Parathyroid adenoma (tissue), 2 donors: ENCODE results near the gene RGS16.

ENCODE experiments used
- H2AFZ ChIP-seq: fragments of 300-600 bp; sonication (generic); one replicate; pipeline ENCODE4 v1.7.0; 2017; ENCODE audit warnings: antibody characterized with exemption, mild to moderate bottlenecking
- H3K27ac ChIP-seq: fragments of 300-600 bp; sonication (generic); one replicate; pipeline ENCODE4 v1.7.0; 2017
- H3K27me3 ChIP-seq: fragments of 300-600 bp; sonication (generic); one replicate; pipeline ENCODE4 v1.7.0; 2017; ENCODE audit warnings: low read length; ENCODE audit not compliant: control insufficient read depth, insufficient read depth
- H3K36me3 ChIP-seq: fragments of 300-600 bp; sonication (generic); one replicate; pipeline ENCODE4 v1.7.0; 2017; ENCODE audit warnings: low read length; ENCODE audit not compliant: control insufficient read depth, insufficient read depth
- H3K4me1 ChIP-seq: fragments of 300-600 bp; sonication (generic); one replicate; pipeline ENCODE4 v1.7.0; 2017; ENCODE audit warnings: control low read depth
- H3K4me2 ChIP-seq: fragments of 300-600 bp; sonication (generic); one replicate; pipeline ENCODE4 v1.7.0; 2017; ENCODE audit warnings: low read length
- H3K4me3 ChIP-seq: fragments of 300-600 bp; sonication (generic); one replicate; pipeline ENCODE4 v1.7.0; 2017; ENCODE audit warnings: low read depth, low read length
- H3K79me2 ChIP-seq: fragments of 300-600 bp; sonication (generic); one replicate; pipeline ENCODE4 v1.7.0; 2017; ENCODE audit warnings: control low read depth
- H3K9ac ChIP-seq: fragments of 300-600 bp; sonication (generic); one replicate; pipeline ENCODE4 v1.7.0; 2017; ENCODE audit warnings: mild to moderate bottlenecking
- H3K9me3 ChIP-seq: fragments of 300-600 bp; sonication (generic); one replicate; pipeline ENCODE4 v1.7.0; 2017; ENCODE audit warnings: low read length; ENCODE audit not compliant: control insufficient read depth
- CTCF ChIP-seq: fragments of 300-600 bp; sonication (generic); IDR thresholded peaks from one replicate; pipeline ENCODE4 v1.7.0; 2017; ENCODE audit warnings: antibody characterized with exemption, mild to moderate bottlenecking
- donor health status: primary hyperparathyroidism.

RGS16 gene

GRCh38 chr1:182650678-182651338, 46.6 kb upstream of the RGS16 start:
- H3K79me2 ChIP-seq: no peaks in the 10 kb centered on the region
- no peak overlapping the region for H3K4me2 ChIP-seq
- H3K36me3 ChIP-seq: no peaks in the 10 kb centered on the region
- no peak overlapping the region for H3K27ac ChIP-seq
- H3K9me3 ChIP-seq: no peaks in the 10 kb centered on the region
- H2AFZ ChIP-seq: no peak overlapping the region
- no peaks in the 10 kb centered on the region for H3K4me1 ChIP-seq
- H3K27me3 ChIP-seq: no peaks in the 10 kb centered on the region
- no peak for TF ChIP-seq CTCF
- no peak overlapping the region for H3K9ac ChIP-seq
- H3K4me3 ChIP-seq: no peak overlapping the region

GRCh38 chr1:182649041-182649440, 44.9 kb upstream of the RGS16 start:
- no peaks in the 10 kb centered on the region for H3K4me1 ChIP-seq
- no peaks in the 10 kb centered on the region for H3K27me3 ChIP-seq
- H3K4me3 ChIP-seq: no peak overlapping the region
- TF ChIP-seq CTCF: no peak
- H3K9ac ChIP-seq: no peak overlapping the region
- no peaks in the 10 kb centered on the region for H3K79me2 ChIP-seq
- no peak overlapping the region for H3K4me2 ChIP-seq
- H2AFZ ChIP-seq: no peak overlapping the region
- no peaks in the 10 kb centered on the region for H3K9me3 ChIP-seq
- no peak overlapping the region for H3K27ac ChIP-seq
- H3K36me3 ChIP-seq: no peaks in the 10 kb centered on the region

DNA sequence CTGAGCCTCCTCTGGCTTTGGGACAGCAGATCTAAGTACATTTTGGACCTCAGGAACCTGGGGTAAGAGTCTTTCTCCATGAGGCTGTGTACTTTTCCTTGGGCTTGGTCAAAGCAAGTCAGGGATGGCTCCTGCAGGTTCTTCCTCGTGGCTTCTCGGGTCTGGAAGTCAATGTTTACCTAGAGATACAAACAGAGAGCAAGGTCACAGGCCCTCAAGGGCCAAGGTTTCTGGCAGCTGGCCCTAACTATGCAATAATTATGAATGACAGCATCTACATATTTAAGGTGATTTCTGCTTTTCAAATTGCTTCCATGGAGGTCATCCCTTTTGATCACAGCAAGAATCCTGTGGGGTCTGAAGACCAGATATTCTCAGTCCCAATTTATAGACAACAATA, 42.5 kb upstream of the RGS16 start:
- H3K79me2 ChIP-seq: no peaks in the 10 kb centered on the region
- no peak overlapping the region for H3K27ac ChIP-seq
- no peak overlapping the region for H3K4me3 ChIP-seq
- no peak overlapping the region for H3K4me2 ChIP-seq
- H2AFZ ChIP-seq: no peak overlapping the region
- H3K27me3 ChIP-seq: no peaks in the 10 kb centered on the region
- H3K4me1 ChIP-seq: no peaks in the 10 kb centered on the region
- H3K9ac ChIP-seq: no peak overlapping the region
- H3K36me3 ChIP-seq: no peaks in the 10 kb centered on the region
- no peaks in the 10 kb centered on the region for H3K9me3 ChIP-seq
- TF ChIP-seq CTCF: no peak

DNA sequence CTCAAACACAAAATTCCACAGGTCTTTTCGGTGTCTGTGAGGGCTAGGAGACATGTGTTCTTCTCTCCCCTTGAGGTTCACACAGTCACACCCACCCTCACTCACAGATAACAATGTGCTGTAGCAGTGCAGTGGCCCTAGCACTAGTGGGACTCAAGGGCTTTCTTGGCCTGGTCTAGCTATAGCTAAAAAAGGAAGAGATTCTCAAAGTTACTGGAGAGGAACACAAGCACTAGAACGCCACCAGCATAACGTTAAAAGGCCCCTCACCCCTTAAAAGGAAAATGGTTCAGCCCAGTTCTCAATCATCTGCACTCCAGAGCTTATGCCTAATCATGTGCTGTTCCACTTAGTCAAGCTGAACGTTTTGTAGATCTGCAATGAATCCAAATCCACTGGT, 40.7 kb upstream of the RGS16 start:
- Histone ChIP-seq H3K27ac (no peak overlapping the region), H3K9ac (no peak overlapping the region), H3K9me3 (no peaks in the 10 kb centered on the region), H2AFZ (no peak overlapping the region), H3K4me3 (no peak overlapping the region), H3K79me2 (no peaks in the 10 kb centered on the region), H3K4me1 (no peaks in the 10 kb centered on the region), H3K4me2 (no peak overlapping the region), H3K27me3 (no peaks in the 10 kb centered on the region), H3K36me3 (no peaks in the 10 kb centered on the region)
- no peak for TF ChIP-seq CTCF

- H3K9ac ChIP-seq: no peak overlapping the region
Observed at GRCh38 chr1:182643699-182644098, 39.5 kb upstream of the RGS16 start.

More at GRCh38 chr1:182643699-182644098, 39.5 kb upstream of the RGS16 start:
- no peak overlapping the region for H3K4me2 ChIP-seq
- no peak overlapping the region for H3K27ac ChIP-seq
- no peak overlapping the region for H3K4me3 ChIP-seq
- no peaks in the 10 kb centered on the region for H3K79me2 ChIP-seq
- H3K9me3 ChIP-seq: no peaks in the 10 kb centered on the region
- TF ChIP-seq CTCF: no peak
- H3K4me1 ChIP-seq: no peaks in the 10 kb centered on the region
- H2AFZ ChIP-seq: no peak overlapping the region
- no peaks in the 10 kb centered on the region for H3K36me3 ChIP-seq
- H3K27me3 ChIP-seq: no peaks in the 10 kb centered on the region
